Loucy (cell line): ENCODE data around the gene TAF4.

ENCODE experiments used
- H2AFZ ChIP-seq: fragments of 200-600 bp; sonication (generic); 2 replicates; pipeline ENCODE4 v1.6.0; 2016; ENCODE audit warnings: antibody characterized with exemption, mild to moderate bottlenecking, low read length, moderate library complexity
- H3F3A ChIP-seq: fragments of 200-600 bp; 2 replicates; pipeline ENCODE4 v1.6.0; 2016; ENCODE audit warnings: antibody characterized with exemption, low read depth, mild to moderate bottlenecking
- H3K27me3 ChIP-seq: fragments of 200-600 bp; sonication (generic); 2 replicates; pipeline ENCODE4 v1.6.1; 2014; ENCODE audit warnings: low read length, mild to moderate bottlenecking; ENCODE audit not compliant: insufficient read depth, poor library complexity, severe bottlenecking
- H3K36me3 ChIP-seq: fragments of 200-600 bp; sonication (generic); 2 replicates; pipeline ENCODE4 v1.6.1; 2016; ENCODE audit warnings: low read length; ENCODE audit not compliant: insufficient read depth
- H3K4me1 ChIP-seq: fragments of 200-600 bp; sonication (generic); 2 replicates; pipeline ENCODE4 v1.5.1; 2014; ENCODE audit warnings: low read length, mild to moderate bottlenecking; ENCODE audit not compliant: insufficient read depth, poor library complexity, severe bottlenecking
- H3K4me2 ChIP-seq: fragments of 200-600 bp; sonication (generic); 2 replicates; pipeline ENCODE4 v1.6.0; 2014; ENCODE audit warnings: antibody characterized with exemption, low read length, low read depth, mild to moderate bottlenecking; ENCODE audit not compliant: poor library complexity, severe bottlenecking
- H3K4me3 ChIP-seq: fragments of 200-600 bp; sonication (generic); 2 replicates; pipeline ENCODE4 v1.5.1; 2014; ENCODE audit warnings: low read length, mild to moderate bottlenecking, mixed read lengths; ENCODE audit not compliant: poor library complexity, severe bottlenecking
- H3K79me2 ChIP-seq: fragments of 200-600 bp; sonication (generic); 2 replicates; pipeline ENCODE4 v1.6.1; 2014; ENCODE audit warnings: low read length; ENCODE audit not compliant: insufficient read depth
- H3K9ac ChIP-seq: fragments of 200-600 bp; sonication (generic); 2 replicates; pipeline ENCODE4 v1.6.0; 2014; ENCODE audit warnings: mild to moderate bottlenecking, low read depth, low read length, moderate library complexity; ENCODE audit not compliant: poor library complexity, severe bottlenecking
- H3K9me2 ChIP-seq: fragments of 200-600 bp; sonication (generic); replicated peaks from 2 replicates; pipeline ENCODE4 v1.6.1; 2016; ENCODE audit warnings: low read depth, low read length, mixed read lengths
- H3K9me3 ChIP-seq: fragments of 200-600 bp; sonication (generic); 2 replicates; pipeline ENCODE4 v1.6.1; 2014; ENCODE audit warnings: mild to moderate bottlenecking, antibody characterized with exemption, low read length, low read depth; ENCODE audit not compliant: insufficient read depth
- H4K20me1 ChIP-seq: fragments of 200-600 bp; sonication (generic); 2 replicates; pipeline ENCODE4 v1.6.0; 2014; ENCODE audit warnings: antibody characterized with exemption, low read length, mild to moderate bottlenecking; ENCODE audit not compliant: insufficient read depth, poor library complexity, severe bottlenecking
- EZH2phosphoT487 ChIP-seq: fragments of 200-600 bp; IDR thresholded peaks from 2 replicates; pipeline ENCODE4 v1.6.1; 2018; ENCODE audit warnings: antibody characterized with exemption, mild to moderate bottlenecking, moderate library complexity, borderline replicate concordance
- TF ChIP-seq, protein P1 (sequence below): fragments of 200-600 bp; sonication (generic); conservative IDR thresholded peaks from 2 replicates; pipeline ENCODE4 v1.5.1; 2014; ENCODE audit warnings: mild to moderate bottlenecking, antibody characterized with exemption, low read length

TAF4 gene

GRCh38 chr20:61942526-61942925 lies 123.2 kb downstream of the TAF4 start:
- TF ChIP-seq, protein P1, sequence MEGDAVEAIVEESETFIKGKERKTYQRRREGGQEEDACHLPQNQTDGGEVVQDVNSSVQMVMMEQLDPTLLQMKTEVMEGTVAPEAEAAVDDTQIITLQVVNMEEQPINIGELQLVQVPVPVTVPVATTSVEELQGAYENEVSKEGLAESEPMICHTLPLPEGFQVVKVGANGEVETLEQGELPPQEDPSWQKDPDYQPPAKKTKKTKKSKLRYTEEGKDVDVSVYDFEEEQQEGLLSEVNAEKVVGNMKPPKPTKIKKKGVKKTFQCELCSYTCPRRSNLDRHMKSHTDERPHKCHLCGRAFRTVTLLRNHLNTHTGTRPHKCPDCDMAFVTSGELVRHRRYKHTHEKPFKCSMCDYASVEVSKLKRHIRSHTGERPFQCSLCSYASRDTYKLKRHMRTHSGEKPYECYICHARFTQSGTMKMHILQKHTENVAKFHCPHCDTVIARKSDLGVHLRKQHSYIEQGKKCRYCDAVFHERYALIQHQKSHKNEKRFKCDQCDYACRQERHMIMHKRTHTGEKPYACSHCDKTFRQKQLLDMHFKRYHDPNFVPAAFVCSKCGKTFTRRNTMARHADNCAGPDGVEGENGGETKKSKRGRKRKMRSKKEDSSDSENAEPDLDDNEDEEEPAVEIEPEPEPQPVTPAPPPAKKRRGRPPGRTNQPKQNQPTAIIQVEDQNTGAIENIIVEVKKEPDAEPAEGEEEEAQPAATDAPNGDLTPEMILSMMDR, result no peak
- TF ChIP-seq EZH2phosphoT487, result no peak
- no peak overlapping the region for H3K9ac ChIP-seq

DNA sequence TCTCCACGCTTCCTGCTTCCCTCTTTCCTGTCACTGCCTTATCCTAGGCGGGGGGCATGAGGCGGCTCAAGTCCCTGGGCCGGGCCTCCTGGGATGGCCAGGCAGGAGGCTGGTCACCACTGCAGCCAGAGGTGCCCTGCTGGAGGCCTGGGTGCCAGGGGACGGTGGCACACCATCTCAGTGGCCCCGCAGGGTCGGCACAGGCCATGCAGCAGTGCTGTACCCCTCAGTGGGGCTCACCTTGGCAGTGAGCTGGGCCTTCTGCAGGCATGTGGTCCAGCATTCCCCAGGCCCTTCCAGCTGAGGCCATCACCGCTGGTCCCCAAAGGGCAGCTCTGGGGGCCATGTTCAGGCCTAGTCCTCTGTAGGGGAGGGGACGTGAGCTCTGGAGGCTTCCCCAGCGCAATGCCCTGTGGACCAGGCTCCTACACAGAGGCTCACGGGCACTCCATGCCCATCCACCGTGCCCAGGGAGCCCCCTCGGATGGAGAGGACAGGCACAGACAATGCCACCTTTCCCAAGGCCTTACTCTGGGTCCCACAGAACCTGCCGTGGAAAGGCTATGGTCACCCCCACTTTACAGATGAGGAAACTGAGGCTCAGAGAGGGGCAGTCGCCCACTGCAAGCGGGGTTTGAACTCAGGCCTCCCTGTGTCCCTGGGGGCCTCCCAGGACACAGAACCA lies 123.8 kb downstream of the TAF4 start:
- Histone ChIP-seq H3K27me3 (no peaks in the 10 kb centered on the region), H3K4me1 (no peaks in the 10 kb centered on the region), H3K9me2 (no peaks in the 10 kb centered on the region), H3K79me2 (no peaks in the 10 kb centered on the region), H3K9ac (no peak overlapping the region), H3K4me2 (no peak overlapping the region), H4K20me1 (no peaks in the 10 kb centered on the region), H3K9me3 (no peaks in the 10 kb centered on the region), H3K36me3 (no peaks in the 10 kb centered on the region), H3K4me3 (no peak overlapping the region), H2AFZ (no peak overlapping the region), H3F3A (no peaks in the 10 kb centered on the region)
- no peak for TF ChIP-seq EZH2phosphoT487
- TF ChIP-seq, protein P1, result no peak

More at GRCh38 chr20:61942526-61942925, 123.2 kb downstream of the TAF4 start:
- Histone ChIP-seq H3K27me3 (no peaks in the 10 kb centered on the region), H2AFZ (no peak overlapping the region), H3K4me1 (no peaks in the 10 kb centered on the region), H3K4me3 (no peak overlapping the region), H3K79me2 (no peaks in the 10 kb centered on the region), H3K36me3 (no peaks in the 10 kb centered on the region), H3K4me2 (no peak overlapping the region), H3F3A (no peaks in the 10 kb centered on the region), H3K9me3 (no peaks in the 10 kb centered on the region), H4K20me1 (no peaks in the 10 kb centered on the region), H3K9me2 (no peaks in the 10 kb centered on the region)

DNA sequence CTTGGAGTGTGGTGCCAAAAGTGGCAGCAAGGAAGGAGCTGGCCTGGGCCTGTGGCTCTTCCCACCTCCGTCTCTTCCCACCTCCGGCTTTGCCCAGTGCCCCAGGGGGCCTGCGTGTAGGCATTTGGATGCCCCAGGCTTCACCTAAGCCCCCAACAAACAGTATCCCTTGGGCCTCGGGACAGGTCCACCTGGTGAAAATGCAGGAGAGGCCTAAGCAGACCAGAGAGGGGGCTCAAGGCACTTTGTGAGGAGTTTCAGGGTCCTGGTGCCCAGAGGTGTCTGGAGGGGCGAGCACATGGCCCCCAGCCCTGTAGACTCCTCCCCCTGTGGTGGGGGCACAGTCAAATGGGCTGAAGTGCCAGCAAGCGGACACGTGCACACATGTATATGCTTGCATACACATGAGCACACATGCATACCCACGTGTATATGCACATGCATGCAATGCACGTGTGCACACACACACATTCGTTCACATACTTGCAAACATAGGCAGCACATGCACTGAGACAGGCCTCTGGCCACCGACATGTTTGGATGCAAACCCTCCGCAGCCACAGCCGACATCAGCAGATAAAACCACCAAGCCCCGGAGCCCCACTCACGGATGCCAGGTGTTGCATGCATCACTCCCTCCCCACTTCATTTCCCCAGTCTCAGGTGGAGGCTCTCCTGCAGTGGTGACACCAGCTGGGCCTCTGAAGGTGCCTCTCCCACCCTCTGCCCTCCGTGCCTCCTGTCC lies 124.5 kb downstream of the TAF4 start:
- Histone ChIP-seq H3K4me1 (no peaks in the 10 kb centered on the region), H2AFZ (no peak overlapping the region), H3K27me3 (no peaks in the 10 kb centered on the region), H3K9ac (no peak overlapping the region), H3K9me2 (no peaks in the 10 kb centered on the region), H3K4me2 (no peak overlapping the region), H3F3A (no peaks in the 10 kb centered on the region), H4K20me1 (no peaks in the 10 kb centered on the region), H3K79me2 (no peaks in the 10 kb centered on the region), H3K9me3 (no peaks in the 10 kb centered on the region), H3K4me3 (no peak overlapping the region), H3K36me3 (no peaks in the 10 kb centered on the region)
- no peak for TF ChIP-seq EZH2phosphoT487
